ENCODE data around the gene SMAD5. TPM values are rescaled to one million over a fixed set of nuclear protein-coding genes. Genes with fewer than 3 reads are reported as not detected.

Gene SMAD5
- total and polyA plus RNA-seq, 2 of the 4 experiments (the other 2 are of a cell fraction), result 37.4 to 101 TPM

- intact Hi-C loops (cut with micrococcal nuclease), result no loop called here
- no TSS peak for BruUV-seq (replicated peaks)
- Histone ChIP-seq H3K9ac (ENCODE audit: low read depth, low read length) (no peak overlapping the region), H3K14ac (replicated peaks; ENCODE audit: low read depth, low read length) (no peak overlapping the region), H2BK120ac (ENCODE audit: low read depth, low read length) (no peak overlapping the region), H3K4ac (ENCODE audit: low read depth, low read length) (no peak overlapping the region), H2AK5ac (ENCODE audit: low read depth, low read length) (no peak overlapping the region), H4K5ac (ENCODE audit: low read depth, low read length) (no peak overlapping the region), H2BK15ac (ENCODE audit: low read depth, low read length) (no peak overlapping the region), H3K56ac (ENCODE audit: extremely low read depth, insufficient read depth, low read length) (no peak overlapping the region), H3K9me3 (ENCODE audit: control insufficient read depth, insufficient read depth, low read length) (no peaks in the 10 kb centered on the region), H2AFZ (replicated peaks; ENCODE audit: low read length, poor library complexity) (no peak overlapping the region), H3K27me3 (ENCODE audit: control insufficient read depth, insufficient read depth, low read length) (no peaks in the 10 kb centered on the region), H2BK20ac (ENCODE audit: low read depth, low read length) (no peak overlapping the region), H3K27ac (ENCODE audit: insufficient read depth, low read length) (no peak overlapping the region), H2AK9ac (replicated peaks; ENCODE audit: low read depth, low read length, poor library complexity) (no peak overlapping the region), H3K4me1 (ENCODE audit: control insufficient read depth, insufficient read depth, low read length) (peaks cover 4% of the 10 kb centered on the region; the same call in 1 of the 2 replicates), H4K91ac (ENCODE audit: insufficient read depth, low read depth, low read length) (no peak overlapping the region), H3K23ac (ENCODE audit: low read depth, low read length) (no peak overlapping the region), H4K8ac (ENCODE audit: low read depth in 2 of 2, low read length in 2 of 2) (no peak overlapping the region), H3K18ac (ENCODE audit: low read depth, low read length) (no peak overlapping the region), H3K36me3 (ENCODE audit: control insufficient read depth, insufficient read depth, low read length) (peaks cover 24% of the 10 kb centered on the region), H3K9me1 (ENCODE audit: insufficient read depth, low read length) (peaks cover 6% of the 10 kb centered on the region; the same call in 1 of the 2 replicates), H3K4me2 (ENCODE audit: low read depth, low read length) (no peak overlapping the region), H4K20me1 (ENCODE audit: insufficient read depth, low read length) (peaks cover 42% of the 10 kb centered on the region; the same call in 1 of the 2 replicates), H2BK5ac (ENCODE audit: low read depth, low read length, poor library complexity, severe bottlenecking) (no peak overlapping the region), H3K4me3 (ENCODE audit: insufficient read depth, low read depth, low read length) (no peak overlapping the region), H3K79me1 (ENCODE audit: low read depth in 1 of 2, low read length in 2 of 2) (peaks cover 37 to 63% of the 10 kb centered on the region in 2 experiments)
- dilution Hi-C loops (cut with HindIII; ENCODE audit: low sequenced_read_pairs, unreplicated experiment), result no loop called here
- no CpG with 5 or more reads among the region's 2 CpGs for WGBS, 2 experiments (ENCODE audit: extremely low coverage in 2 of 2, insufficient read length in 1 of 2)
- DNase-seq (no peak), ATAC-seq (ENCODE audit: low read depth) (no peak)
- in situ Hi-C loops (cut with MboI; ENCODE audit: low sequenced_read_pairs), result no loop called here
- ChIA-PET CTCF (no interaction called here), POLR2A (ENCODE audit: unreplicated experiment) (no interaction called here)
- TF ChIP-seq CTCF (conservative IDR thresholded peaks at IDR 0.05; ENCODE audit: low read depth, low read length) (no peak), NFE2L2 (IDR thresholded peaks at IDR 0.05; ENCODE audit: low read depth, low read length) (no peak), ELK1 (IDR thresholded peaks at IDR 0.05; ENCODE audit: borderline replicate concordance, low read depth, low read length) (no peak), CHD1 (IDR thresholded peaks at IDR 0.05; ENCODE audit: low read depth, low read length) (no peak), USF2 (IDR thresholded peaks at IDR 0.05; ENCODE audit: low read depth, low read length) (no peak), MAFK (IDR thresholded peaks at IDR 0.05; ENCODE audit: low read depth, low read length) (peak; percentile 69)
Measured at GRCh38 chr5:136155078-136155477, 22.4 kb downstream of the SMAD5 start.
